Measurements from ENCODE around the gene BLNK. TPM values are rescaled to one million over a fixed set of nuclear protein-coding genes. Genes with fewer than 3 reads are reported as not detected.

The BLNK gene
- total and polyA plus RNA-seq, 2 of the 13 experiments (the other 11 are each of a cell fraction or from before 2014, with no cell fraction given): not detected

GRCh38 chr10:96217711-96218110 lies 53.7 kb downstream of the BLNK start:
- no peaks in the 10 kb centered on the region for H3K4me1 ChIP-seq (ENCODE audit: insufficient read depth, low read length)
- CTCF ChIA-PET (ENCODE audit: low intra/inter-chr PET ratio, low total read pairs): no interaction called here
- H2AFZ ChIP-seq (ENCODE audit: low read length): no peak overlapping the region
- FAIRE-seq: no peak
- no peak for TF ChIP-seq ZNF577 (CRISPR knock-in tag; IDR thresholded peaks at IDR 0.05; ENCODE audit: borderline replicate concordance, low read depth)
- TF ChIP-seq, protein P1, sequence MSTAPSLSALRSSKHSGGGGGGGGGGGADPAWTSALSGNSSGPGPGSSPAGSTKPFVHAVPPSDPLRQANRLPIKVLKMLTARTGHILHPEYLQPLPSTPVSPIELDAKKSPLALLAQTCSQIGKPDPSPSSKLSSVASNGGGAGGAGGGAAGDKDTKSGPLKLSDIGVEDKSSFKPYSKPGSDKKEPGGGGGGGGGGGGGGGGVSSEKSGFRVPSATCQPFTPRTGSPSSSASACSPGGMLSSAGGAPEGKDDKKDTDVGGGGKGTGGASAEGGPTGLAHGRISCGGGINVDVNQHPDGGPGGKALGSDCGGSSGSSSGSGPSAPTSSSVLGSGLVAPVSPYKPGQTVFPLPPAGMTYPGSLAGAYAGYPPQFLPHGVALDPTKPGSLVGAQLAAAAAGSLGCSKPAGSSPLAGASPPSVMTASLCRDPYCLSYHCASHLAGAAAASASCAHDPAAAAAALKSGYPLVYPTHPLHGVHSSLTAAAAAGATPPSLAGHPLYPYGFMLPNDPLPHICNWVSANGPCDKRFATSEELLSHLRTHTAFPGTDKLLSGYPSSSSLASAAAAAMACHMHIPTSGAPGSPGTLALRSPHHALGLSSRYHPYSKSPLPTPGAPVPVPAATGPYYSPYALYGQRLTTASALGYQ (CRISPR knock-in tag; IDR thresholded peaks at IDR 0.05): no peak
- TF ChIP-seq, protein P2, sequence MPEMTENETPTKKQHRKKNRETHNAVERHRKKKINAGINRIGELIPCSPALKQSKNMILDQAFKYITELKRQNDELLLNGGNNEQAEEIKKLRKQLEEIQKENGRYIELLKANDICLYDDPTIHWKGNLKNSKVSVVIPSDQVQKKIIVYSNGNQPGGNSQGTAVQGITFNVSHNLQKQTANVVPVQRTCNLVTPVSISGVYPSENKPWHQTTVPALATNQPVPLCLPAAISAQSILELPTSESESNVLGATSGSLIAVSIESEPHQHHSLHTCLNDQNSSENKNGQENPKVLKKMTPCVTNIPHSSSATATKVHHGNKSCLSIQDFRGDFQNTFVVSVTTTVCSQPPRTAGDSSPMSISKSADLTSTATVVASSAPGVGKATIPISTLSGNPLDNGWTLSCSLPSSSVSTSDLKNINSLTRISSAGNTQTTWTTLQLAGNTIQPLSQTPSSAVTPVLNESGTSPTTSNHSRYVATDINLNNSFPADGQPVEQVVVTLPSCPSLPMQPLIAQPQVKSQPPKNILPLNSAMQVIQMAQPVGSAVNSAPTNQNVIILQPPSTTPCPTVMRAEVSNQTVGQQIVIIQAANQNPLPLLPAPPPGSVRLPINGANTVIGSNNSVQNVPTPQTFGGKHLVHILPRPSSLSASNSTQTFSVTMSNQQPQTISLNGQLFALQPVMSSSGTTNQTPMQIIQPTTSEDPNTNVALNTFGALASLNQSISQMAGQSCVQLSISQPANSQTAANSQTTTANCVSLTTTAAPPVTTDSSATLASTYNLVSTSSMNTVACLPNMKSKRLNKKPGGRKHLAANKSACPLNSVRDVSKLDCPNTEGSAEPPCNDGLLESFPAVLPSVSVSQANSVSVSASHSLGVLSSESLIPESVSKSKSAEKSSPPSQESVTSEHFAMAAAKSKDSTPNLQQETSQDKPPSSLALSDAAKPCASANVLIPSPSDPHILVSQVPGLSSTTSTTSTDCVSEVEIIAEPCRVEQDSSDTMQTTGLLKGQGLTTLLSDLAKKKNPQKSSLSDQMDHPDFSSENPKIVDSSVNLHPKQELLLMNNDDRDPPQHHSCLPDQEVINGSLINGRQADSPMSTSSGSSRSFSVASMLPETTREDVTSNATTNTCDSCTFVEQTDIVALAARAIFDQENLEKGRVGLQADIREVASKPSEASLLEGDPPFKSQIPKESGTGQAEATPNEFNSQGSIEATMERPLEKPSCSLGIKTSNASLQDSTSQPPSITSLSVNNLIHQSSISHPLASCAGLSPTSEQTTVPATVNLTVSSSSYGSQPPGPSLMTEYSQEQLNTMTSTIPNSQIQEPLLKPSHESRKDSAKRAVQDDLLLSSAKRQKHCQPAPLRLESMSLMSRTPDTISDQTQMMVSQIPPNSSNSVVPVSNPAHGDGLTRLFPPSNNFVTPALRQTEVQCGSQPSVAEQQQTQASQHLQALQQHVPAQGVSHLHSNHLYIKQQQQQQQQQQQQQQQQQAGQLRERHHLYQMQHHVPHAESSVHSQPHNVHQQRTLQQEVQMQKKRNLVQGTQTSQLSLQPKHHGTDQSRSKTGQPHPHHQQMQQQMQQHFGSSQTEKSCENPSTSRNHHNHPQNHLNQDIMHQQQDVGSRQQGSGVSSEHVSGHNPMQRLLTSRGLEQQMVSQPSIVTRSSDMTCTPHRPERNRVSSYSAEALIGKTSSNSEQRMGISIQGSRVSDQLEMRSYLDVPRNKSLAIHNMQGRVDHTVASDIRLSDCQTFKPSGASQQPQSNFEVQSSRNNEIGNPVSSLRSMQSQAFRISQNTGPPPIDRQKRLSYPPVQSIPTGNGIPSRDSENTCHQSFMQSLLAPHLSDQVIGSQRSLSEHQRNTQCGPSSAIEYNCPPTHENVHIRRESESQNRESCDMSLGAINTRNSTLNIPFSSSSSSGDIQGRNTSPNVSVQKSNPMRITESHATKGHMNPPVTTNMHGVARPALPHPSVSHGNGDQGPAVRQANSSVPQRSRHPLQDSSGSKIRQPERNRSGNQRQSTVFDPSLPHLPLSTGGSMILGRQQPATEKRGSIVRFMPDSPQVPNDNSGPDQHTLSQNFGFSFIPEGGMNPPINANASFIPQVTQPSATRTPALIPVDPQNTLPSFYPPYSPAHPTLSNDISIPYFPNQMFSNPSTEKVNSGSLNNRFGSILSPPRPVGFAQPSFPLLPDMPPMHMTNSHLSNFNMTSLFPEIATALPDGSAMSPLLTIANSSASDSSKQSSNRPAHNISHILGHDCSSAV (CRISPR knock-in tag; IDR thresholded peaks at IDR 0.05; ENCODE audit: borderline replicate concordance): no peak
- TF ChIP-seq NFYB (CRISPR knock-in tag; IDR thresholded peaks at IDR 0.05): no peak
- no peak for TF ChIP-seq ZIK1 (CRISPR knock-in tag; IDR thresholded peaks at IDR 0.05; ENCODE audit: borderline replicate concordance, low read depth)
- TF ChIP-seq, protein P3, sequence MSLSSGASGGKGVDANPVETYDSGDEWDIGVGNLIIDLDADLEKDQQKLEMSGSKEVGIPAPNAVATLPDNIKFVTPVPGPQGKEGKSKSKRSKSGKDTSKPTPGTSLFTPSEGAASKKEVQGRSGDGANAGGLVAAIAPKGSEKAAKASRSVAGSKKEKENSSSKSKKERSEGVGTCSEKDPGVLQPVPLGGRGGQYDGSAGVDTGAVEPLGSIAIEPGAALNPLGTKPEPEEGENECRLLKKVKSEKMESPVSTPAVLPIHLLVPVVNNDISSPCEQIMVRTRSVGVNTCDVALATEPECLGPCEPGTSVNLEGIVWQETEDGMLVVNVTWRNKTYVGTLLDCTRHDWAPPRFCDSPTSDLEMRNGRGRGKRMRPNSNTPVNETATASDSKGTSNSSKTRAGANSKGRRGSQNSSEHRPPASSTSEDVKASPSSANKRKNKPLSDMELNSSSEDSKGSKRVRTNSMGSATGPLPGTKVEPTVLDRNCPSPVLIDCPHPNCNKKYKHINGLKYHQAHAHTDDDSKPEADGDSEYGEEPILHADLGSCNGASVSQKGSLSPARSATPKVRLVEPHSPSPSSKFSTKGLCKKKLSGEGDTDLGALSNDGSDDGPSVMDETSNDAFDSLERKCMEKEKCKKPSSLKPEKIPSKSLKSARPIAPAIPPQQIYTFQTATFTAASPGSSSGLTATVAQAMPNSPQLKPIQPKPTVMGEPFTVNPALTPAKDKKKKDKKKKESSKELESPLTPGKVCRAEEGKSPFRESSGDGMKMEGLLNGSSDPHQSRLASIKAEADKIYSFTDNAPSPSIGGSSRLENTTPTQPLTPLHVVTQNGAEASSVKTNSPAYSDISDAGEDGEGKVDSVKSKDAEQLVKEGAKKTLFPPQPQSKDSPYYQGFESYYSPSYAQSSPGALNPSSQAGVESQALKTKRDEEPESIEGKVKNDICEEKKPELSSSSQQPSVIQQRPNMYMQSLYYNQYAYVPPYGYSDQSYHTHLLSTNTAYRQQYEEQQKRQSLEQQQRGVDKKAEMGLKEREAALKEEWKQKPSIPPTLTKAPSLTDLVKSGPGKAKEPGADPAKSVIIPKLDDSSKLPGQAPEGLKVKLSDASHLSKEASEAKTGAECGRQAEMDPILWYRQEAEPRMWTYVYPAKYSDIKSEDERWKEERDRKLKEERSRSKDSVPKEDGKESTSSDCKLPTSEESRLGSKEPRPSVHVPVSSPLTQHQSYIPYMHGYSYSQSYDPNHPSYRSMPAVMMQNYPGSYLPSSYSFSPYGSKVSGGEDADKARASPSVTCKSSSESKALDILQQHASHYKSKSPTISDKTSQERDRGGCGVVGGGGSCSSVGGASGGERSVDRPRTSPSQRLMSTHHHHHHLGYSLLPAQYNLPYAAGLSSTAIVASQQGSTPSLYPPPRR (CRISPR knock-in tag; IDR thresholded peaks at IDR 0.05; ENCODE audit: borderline replicate concordance): no peak
- TF ChIP-seq SRY (CRISPR knock-in tag; IDR thresholded peaks at IDR 0.05): no peak
- TF ChIP-seq, protein P4, sequence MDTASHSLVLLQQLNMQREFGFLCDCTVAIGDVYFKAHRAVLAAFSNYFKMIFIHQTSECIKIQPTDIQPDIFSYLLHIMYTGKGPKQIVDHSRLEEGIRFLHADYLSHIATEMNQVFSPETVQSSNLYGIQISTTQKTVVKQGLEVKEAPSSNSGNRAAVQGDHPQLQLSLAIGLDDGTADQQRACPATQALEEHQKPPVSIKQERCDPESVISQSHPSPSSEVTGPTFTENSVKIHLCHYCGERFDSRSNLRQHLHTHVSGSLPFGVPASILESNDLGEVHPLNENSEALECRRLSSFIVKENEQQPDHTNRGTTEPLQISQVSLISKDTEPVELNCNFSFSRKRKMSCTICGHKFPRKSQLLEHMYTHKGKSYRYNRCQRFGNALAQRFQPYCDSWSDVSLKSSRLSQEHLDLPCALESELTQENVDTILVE (CRISPR knock-in tag; IDR thresholded peaks at IDR 0.05): no peak
- intact Hi-C loops (cut with micrococcal nuclease; ENCODE audit: unreplicated experiment): no loop called here
- no peak overlapping the region for H3K4me3 ChIP-seq (replicated peaks in 1 of 3; ENCODE audit: insufficient read depth in 1 of 3, low read depth in 2 of 3, low read length in 3 of 3)
- peaks cover 0 to 17% of the 10 kb centered on the region in 2 experiments; a peak in 3 of 5 replicates for H3K27me3 ChIP-seq (ENCODE audit: control insufficient read depth in 1 of 2, insufficient read depth in 2 of 2, low read length in 2 of 2)
- H3K36me3 ChIP-seq (replicated peaks in 1 of 2; ENCODE audit: control insufficient read depth in 1 of 2, insufficient read depth in 2 of 2, low read length in 2 of 2): no peaks in the 10 kb centered on the region
- no TSS peak for BruUV-seq (replicated peaks)
- no peak overlapping the region for H3K9ac ChIP-seq (ENCODE audit: insufficient read depth, low read depth, low read length)
- no peak overlapping the region for H3K27ac ChIP-seq (ENCODE audit: extremely low read length, insufficient read depth, low read length)
- WGBS (ENCODE audit: low lambda C conversion rate): 19% methylated on average over 4 of the region's 4 CpGs
- DNase-seq (ENCODE audit: low spot score): no peak
- no peaks in the 10 kb centered on the region for H4K20me1 ChIP-seq (ENCODE audit: insufficient read depth, low read length)
- no peak overlapping the region for H3K4me2 ChIP-seq (ENCODE audit: low read depth, low read length)
- in situ Hi-C loops (cut with HindIII; ENCODE audit: extremely low pct_ligation_motif_present, low pct_unique_long_range_greater_than_20kb): no loop called here
- H3K9me3 ChIP-seq (ENCODE audit: low read length): no peaks in the 10 kb centered on the region
- POLR2A ChIA-PET: no interaction called here
- no peak for ATAC-seq
- no peaks in the 10 kb centered on the region for H3K79me2 ChIP-seq (ENCODE audit: insufficient read depth, low read length)
